GM15510 (cell line): Measurements from ENCODE around the gene PLEKHG5.

Experiments used
- POLR2A ChIP-seq: IDR thresholded peaks from 3 replicates; pipeline ENCODE4 v1.6.1; 2011; ENCODE audit warnings: borderline replicate concordance; ENCODE audit not compliant: insufficient read length; ENCODE audit errors: extremely low read depth

PLEKHG5 gene

DNA sequence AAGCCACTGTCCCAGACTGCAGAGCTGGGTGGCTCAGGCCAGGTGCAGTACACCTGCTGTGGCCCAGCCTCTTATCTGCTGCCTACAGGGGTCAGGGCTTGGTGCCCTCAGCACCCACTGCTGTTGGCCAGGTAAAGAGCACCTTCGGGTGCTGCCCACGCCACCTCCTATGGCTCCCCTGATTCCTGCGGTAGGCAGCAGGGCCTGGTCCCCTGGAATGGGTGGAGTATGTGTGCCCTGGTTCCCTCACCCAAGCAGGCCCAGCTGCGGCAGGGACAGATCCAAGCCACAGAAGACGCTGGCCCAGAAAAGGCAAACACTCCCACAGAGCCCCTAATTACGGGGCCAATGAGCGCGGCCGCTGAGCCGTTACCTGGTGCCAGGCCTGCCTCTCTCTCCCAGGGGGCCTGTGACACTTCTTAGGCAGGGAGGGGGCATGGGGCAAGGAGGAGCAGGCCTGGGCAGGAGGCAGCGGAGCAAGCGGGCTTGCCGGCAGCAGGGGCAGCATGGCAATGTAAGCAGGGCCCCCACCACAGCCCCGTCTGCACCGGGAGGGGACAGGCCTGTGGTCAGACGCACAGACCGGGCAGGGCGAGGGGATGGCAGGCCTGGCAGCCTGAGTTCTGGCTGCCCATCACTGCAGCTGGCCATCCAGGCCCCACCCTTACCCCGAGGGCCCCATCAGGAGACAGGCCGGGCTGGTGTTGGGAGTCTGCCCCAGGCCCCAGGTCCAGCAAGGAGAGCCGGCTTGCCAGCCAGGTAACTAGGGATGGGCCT, 47.9 kb downstream of the PLEKHG5 start:
- TF ChIP-seq POLR2A, result no peak

DNA sequence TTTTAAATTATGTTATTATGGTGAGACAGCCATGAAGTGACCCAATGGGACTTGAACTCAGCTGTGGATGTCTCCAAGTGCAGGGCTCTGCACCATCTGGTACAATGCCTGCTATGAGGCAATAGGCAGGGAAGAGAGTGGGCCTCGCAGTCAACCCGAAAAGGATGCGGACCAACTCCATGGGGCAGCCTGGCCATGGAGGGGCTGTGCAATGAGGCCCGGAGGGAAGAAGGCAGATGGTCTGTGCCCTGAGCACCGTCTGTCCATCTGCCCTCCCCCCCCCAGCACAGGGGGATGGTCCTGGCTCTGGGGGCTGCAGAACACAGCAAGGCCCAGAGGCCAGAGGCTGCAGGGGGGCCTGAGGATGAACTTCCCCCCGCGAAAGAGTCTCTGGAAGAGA, 49.9 kb downstream of the PLEKHG5 start:
- no peak for TF ChIP-seq POLR2A

DNA sequence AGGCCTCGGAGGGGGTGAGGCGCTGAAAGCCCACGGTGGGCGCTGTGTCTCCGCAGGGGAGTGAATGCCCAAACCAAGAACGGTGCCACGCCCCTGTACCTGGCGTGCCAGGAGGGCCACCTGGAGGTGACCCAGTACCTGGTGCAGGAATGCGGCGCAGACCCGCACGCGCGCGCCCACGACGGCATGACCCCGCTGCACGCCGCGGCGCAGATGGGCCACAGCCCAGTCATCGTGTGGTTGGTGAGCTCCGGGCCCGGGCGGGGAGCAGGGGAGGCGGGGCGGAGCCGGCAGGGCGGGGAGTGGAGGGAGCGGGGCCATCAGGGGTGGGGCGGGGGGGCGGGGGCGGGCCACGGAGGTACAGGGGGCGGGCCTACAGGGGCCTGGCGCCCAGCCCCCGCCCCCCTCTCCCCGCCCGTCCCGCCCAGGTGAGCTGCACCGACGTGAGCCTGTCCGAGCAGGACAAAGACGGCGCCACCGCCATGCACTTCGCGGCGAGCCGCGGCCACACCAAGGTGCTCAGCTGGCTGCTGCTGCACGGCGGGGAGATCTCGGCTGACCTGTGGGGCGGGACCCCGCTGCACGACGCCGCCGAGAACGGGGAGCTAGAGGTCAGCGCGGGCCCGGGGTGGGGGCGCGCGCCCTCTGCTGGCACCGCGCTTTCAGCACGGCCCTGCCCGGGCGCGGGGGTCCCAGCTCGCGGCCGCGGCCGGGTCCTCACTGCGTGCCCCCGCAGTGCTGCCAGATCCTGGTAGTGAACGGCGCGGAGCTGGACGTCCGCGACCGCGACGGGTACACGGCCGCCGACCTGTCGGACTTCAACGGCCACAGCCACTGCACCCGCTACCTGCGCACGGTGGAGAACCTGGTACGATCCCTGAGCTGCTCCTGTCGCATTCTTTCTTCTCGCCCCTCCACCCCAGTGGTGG, 51.0 kb downstream of the PLEKHG5 start:
- no peak for TF ChIP-seq POLR2A

DNA sequence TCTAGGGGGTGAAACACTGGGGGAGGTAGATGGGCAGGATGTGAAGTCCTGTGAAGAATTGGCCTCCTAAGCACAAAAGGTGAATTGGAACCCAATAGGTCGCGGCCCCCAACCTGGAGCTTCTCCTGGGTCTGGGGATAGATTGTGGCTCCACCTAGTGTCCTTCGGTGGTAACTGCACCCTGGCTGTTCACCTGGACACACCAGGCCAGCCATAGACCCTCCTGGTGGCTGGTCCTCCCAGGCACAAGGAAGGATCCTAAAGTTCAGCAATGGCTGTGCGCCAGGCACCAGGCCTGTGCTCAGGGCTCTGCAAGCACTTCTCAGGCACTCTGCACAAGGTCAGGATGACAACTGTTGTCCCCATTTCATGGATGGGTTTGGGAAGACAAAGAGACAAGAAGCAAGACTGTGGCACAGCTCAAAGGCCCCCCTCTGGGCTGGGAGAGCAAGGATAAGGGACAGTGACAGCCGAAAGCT, 53.4 kb downstream of the PLEKHG5 start:
- no peak for TF ChIP-seq POLR2A

DNA sequence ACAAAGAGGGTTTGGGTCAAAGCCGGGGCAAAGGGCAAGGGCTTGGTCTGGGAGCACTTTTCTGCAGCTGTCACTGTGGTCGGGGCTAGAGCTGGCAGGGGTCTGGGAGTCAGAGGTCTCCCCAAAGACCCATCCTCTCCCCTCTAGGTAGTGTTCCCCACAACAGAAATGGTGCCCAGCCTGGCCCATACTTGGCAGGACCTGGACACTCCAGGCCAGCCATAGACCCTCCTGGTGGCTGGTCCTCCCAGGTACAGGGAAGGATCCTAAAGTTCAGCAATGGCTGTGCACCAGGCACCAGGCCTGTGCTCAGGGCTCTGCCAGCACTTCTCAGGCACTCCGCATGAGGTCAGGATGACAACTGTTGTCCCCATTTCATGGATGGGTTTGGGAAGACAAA, 55.9 kb downstream of the PLEKHG5 start:
- no peak for TF ChIP-seq POLR2A

DNA sequence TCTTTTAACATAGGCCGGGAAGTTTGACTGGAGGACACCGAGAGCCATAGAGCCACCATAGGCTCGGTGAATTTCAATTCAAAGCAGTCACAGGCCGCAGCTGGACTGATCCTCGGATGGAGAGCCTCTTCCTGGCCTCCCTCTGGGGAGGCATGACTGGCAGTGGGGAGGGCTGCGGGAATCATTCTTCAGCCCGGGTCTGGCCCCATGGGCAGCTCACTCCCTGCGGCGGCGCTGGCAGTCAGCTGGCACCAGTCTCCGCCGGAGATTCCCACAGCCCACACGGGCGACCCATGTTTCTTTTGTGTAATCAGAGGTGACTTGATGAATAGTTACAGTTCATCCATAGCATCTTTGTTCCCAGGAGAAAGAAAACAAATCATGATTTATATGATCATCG, 56.3 kb downstream of the PLEKHG5 start:
- no peak for TF ChIP-seq POLR2A

DNA sequence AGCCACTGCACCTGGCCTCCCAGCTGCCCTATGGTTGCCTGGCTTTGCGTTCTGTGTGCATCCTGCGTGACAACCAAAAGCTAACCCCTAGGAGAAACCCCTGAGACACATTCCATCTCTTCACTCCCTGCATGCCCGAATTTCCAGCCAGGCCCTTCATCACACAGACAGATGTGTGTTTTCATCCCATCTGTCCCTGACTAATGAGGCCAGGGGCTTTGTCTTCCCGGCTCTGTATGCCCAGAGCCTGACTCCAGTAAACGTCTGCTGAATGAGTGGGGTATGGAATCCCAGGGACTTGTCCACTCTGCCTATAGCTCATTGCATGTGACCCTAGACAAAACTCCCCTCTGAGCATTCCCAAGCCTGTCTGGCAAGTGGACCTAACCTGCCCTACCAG, 57.3 kb downstream of the PLEKHG5 start:
- no peak for TF ChIP-seq POLR2A

DNA sequence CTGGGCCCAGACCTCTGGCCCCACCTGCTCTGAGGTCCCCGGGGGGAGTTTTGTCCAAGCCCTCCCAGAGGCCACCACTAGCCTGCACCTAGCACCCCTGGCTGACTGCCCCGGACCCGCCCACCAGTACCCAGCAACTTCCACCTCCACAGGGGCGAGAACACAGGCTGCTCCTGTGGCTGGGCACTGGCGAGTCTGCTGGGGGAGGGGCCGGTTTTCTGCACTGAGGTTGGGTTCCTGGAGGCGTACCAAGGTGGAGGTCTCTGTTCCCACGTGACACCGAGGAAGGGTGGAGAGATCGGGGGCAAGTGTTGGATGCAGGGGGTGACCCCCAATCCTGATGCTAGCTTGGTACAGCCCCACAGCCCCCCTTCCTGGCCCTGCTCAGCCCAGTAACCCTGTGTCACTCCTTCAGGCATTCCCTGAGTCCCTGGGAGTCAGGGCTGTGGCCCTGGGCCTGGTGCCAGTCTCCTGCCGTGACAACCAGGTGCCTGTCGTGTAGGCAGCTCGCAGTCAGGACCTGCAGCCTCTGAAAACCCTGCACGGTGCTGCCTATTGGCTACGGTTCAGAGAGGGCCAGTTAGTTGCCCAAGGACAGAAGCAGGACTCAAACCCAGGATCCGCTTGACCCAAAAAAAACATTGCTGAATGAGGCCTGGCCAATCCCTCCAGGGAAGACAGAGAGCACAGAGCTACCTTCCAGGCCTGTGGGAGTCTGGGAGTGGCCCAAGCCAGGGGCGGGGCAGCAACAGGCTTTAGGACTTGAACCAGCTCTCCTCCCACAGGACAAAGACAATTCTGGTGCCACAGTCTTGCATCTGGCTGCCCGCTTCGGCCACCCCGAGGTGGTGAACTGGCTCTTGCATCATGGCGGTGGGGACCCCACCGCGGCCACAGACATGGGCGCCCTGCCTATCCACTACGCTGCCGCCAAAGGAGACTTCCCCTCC, 63.8 kb downstream of the PLEKHG5 start:
- no peak for TF ChIP-seq POLR2A

DNA sequence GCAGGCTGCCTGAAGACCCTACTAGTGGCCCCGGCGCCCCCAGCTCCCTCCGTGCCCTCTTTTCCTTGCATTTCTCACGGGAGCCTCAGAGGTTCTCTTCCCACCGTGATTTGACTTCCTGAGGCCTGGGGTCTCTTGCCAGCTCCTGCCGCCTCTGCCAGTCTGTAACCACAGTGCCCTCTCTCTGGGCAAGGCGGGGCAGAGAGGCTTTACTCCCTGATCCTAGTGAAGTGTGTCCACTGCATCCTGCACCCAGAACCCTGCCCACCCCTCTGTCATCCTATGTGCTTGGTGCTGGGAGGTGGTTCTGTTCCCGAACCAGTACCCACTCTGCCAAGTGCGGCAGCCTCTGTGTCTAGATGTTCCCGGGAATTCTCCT, 64.5 kb downstream of the PLEKHG5 start:
- no peak for TF ChIP-seq POLR2A

GRCh38 chr1:6426277-6426971, 65.0 kb downstream of the PLEKHG5 start:
- TF ChIP-seq POLR2A, result no peak

- TF ChIP-seq POLR2A, result no peak
Measured at GRCh38 chr1:6425658-6426057, 65.8 kb downstream of the PLEKHG5 start.

DNA sequence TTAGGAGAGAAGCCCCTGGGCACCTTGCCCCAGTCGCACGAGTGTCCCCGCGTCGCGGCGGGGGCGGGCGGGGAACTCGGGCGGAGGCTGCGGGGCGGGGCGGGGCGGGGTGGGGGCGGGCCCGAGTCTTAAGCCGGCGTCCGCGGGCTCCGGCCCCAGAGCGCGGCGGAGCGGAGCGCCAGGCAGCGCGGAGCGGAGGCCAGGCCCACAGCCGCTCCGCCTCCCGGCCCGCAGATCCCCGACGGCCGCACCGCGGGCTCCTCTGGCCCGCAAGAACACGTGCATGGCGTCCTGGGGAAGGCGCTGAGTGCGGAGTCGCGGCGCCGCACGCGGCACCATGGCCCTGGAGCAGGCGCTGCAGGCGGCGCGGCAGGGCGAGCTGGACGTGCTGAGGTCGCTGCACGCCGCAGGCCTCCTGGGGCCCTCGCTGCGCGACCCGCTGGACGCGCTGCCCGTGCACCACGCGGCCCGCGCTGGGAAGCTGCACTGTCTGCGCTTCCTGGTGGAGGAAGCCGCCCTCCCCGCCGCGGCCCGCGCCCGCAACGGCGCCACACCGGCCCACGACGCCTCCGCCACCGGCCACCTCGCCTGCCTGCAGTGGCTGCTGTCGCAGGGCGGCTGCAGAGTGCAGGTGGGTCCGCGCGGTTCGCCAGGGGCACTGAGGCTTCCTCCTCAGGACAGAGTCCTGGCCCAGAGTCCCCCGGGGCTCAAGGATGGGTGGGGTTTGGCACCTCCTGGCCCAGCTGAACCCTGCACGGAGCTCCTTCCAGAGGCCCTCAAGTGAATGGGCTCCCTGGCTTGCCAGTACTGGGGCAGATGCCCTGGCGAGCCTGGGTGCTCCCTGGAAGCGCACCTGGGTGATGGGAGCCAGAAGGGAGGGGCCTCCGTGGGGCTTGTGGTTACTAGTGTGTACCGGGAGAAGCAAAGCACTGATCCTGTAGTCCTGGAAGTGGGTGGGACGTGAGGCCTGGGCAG, 66.6 kb downstream of the PLEKHG5 start, which contains the start of gene ESPN:
Gene ESPN (plus strand): TSS at position 158 of the 975 bp plus-strand sequence. CDS start 180 bp downstream, at position 338.
- TF ChIP-seq POLR2A, result no peak
